ENCODE results near the gene EBP.
"Not testable (repeated sequence)": the region's sequence is repeated elsewhere in the genome, so short reads cannot be mapped to it uniquely, and the experiment has no call there.

The EBP gene

DNA sequence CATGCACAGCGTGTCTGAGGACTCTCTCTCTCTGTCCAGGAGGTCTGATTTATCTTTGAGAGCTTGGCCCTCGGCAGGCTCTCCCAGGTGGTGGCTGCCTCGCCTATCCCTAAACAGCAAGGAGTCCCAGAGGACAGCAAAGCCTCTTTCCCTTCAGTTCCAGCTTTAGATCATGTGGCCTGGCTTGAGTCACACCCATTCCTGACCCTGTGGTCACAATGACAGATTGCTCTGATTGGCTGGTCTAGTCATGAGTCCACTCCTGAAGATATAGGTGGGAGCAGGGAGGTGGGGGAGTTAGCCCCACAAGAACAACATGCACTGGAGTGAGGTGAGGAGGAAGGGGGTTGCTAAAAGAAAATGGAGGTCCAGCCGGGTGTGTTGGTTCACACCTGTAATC, 24.9 kb upstream of the EBP start:
- no peak for FAIRE-seq

GRCh38 chrX:48497871-48498270, 23.7 kb upstream of the EBP start:
- no peak for FAIRE-seq

DNA sequence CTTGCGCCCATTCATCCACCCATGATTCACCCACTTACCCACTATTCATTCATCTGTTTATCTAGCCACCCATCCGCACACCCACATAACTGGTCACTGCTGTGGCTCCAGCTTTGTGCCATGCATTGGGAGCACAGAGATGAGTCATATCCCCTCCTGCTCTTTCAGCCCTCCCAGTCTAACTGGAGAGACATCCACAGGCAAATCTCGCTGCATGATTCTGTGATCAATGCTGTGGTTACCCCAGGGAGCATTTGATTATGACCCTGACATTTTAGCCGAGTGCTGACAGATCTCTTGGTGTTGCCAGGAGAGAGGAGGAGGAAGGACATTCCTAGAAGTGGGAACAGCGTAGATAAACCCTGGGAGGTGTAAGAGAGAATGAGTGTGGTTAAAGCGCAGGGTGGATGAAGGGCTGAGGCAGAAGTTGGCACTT, 23.2 kb upstream of the EBP start:
- FAIRE-seq: no peak

DNA sequence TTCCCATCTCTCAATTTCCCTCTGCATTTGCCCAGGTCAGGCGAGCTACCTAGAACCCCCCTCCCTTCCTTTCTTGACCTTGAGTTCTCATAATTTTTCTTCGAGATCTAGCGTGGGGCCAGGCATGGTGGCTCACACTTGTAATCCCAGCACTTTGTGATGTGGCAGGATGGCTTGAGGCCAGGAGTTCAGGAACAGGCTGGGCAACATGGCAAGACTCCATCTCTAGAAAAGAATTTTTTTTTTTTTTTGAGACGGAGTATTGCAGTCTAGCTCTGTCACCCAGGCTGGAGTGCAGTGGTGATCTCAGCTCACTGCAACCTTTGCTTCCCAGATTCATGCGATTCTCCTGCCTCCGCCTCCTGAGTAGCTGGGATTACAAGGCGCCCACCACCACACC, 17.3 kb upstream of the EBP start:
- FAIRE-seq: no peak

DNA sequence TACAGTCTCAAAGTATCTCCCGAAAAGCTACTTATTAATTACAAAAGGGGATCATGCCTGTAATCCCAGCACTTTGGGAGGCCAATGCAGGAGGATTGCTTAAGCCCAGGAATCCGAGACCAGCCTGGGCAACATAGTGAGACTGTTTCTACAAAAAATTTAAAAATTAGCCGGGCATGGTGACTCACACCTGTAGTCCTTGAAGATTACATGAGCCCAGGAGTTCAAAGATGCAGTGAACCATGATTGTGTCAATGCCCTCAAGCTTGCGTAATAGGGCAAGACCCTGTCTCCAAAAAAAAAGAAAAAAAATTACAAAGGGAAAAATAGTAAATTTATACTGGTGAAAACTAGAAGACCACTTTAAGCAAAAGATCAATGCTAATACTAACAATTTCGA, 16.1 kb upstream of the EBP start:
- FAIRE-seq: no peak

DNA sequence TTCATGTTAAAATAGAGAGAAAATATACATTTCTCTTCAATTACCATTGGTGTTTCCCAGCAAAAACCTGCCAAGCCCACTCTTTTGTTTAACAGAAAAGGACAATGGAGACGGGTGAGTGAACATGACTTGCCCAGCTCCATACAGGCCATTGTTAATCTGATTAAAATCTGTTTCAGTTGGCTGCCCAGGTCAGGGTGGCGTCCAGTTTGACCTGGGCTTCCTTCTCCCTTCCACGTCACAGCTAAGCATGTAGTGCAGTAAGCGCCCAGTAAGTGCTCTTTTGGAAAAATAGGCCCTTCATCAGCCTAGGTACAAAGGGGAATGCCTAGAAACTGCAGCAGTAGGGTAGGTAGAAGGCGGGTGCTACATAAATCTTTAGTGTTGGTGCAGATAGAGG, 14.4 kb upstream of the EBP start:
- no peak for FAIRE-seq

DNA sequence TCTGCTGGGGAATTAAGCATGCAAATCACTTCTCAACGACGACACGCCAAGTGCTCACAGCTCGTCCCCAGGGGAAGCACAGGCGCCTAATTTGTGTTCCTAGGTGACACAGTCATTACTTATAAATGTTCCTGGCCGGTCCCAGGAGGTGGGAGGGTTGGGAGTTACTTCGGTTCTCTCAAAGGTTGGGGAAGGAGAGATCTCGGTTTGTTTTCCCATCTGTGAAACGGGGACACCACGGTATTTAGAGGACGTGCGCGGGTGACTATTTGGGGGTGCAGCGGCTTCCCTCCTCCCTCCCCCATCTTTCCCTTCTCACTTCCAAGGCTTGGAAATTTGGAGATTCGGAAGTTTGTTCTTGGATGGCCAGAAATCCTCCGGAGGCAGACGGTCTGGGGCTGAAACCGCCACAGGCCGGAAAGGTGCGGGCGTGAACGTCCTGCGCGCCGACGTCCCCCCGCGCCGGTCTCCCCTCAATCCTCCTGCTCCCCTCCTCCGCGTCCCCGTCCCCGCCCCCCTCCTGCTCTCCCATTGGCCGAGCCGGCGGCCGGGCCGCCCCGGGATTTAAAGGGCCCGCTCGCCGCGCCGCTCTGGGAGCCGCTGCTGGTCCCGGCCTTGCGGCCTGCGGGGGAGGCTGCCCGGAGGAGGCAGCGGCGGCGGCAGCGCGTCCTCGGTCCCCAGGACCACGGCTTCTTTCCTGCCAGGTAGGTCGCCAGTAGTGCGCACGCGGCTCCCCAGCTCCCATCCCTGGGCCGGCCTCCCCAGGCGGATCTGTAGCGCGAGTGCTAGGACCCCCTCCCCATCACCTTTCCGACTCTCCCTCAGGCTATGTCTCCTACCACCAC, 13.0 kb upstream of the EBP start, which contains the start of gene PORCN:
Gene PORCN (plus strand): TSS at position 593 of the 845 bp plus-strand sequence. CDS start 829 bp downstream, outside the sequence.
- no peak for FAIRE-seq

DNA sequence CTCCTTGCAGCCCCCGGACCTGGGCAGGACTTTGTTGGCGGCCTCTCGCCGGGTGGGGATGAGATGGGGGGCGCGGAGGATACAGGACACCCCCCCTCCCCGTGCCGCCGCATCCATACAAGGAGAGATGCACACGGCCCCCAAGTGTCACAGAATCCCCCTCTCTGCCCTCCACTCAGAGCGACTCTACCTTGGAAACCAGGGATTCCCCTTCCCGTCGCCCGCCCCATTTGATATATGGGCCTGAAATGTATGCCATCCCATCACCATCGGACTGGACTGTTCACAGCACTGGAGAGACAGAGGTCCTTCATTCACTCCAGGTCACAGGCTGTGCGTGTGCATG, 12.4 kb upstream of the EBP start:
- no peak for FAIRE-seq

- no peak for FAIRE-seq
Observed at GRCh38 chrX:48509619-48510018, 12.0 kb upstream of the EBP start.

- FAIRE-seq: no peak
Observed at GRCh38 chrX:48511560-48511959, 10.0 kb upstream of the EBP start.

DNA sequence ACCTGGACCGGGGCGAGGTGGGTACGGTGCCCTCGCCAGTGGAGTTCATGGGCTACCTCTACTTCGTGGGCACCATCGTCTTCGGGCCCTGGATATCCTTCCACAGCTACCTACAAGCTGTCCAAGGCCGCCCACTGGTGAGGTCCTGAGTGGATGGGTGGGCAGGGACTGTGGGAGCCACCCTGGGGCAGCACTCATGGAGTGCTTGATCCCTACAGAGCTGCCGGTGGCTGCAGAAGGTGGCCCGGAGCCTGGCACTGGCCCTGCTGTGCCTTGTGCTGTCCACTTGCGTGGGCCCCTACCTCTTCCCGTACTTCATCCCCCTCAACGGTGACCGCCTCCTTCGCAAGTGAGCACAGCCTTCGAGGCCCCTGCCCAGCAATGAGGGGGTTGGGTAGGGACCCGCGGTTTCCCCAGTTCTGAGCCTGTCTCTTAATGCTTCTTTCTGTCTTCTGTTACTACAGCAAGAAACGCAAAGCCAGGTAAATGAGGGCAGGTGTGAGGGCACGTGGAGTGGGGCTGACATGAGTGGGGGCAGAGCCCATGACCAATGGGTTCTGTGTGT, 9.2 kb upstream of the EBP start:
- no peak for FAIRE-seq

DNA sequence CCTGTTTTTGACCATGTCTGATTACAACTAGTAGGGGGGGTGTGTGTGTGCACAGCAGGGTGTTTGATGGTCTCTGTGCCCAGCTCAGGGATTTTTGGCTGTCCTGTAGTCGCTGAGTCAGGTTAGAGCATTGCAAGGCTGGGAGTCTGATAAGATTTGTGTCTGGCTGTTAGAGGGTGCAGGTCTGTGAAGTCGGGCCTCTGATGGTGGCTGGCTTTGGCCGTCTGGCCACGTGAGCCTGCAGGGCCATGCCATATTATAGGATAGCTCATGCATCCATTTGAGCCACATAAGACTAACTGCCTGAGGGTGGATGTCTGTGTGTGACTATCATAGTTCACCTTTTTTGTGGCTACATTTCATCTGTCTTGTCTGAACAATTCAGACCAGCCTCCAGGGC, 7.9 kb upstream of the EBP start:
- no peak for FAIRE-seq

GRCh38 chrX:48514126-48514806, 7.3 kb upstream of the EBP start:
- no peak for FAIRE-seq

DNA sequence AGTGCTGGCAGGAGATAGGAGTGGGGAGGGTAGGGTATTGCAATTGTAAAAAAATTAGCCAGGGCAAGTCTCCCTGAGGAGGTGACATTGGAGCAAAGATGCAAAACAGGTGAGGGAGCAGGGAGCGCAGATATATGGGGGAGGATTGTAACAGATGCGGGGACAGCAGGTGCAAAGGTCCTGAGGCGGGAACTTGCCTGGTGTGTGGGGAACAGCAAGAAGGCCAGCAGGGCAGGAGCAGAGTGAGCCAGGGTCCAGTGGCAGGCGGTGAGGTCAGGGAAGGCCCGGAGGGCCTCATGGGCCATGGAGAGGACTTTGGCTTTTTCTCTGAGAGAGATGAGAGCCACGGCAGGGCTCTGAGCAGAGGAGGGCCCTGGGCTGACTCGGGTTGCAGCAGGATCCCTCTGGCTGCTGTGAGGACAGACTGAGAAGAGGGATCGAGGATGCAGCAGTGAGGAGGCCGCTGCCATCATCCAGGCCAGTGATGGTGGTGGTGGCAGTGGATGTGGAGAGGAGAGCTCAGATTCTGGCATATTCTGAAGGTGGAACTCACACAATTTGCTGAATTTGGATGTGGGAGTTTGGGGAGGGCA, 6.6 kb upstream of the EBP start:
- no peak for FAIRE-seq

DNA sequence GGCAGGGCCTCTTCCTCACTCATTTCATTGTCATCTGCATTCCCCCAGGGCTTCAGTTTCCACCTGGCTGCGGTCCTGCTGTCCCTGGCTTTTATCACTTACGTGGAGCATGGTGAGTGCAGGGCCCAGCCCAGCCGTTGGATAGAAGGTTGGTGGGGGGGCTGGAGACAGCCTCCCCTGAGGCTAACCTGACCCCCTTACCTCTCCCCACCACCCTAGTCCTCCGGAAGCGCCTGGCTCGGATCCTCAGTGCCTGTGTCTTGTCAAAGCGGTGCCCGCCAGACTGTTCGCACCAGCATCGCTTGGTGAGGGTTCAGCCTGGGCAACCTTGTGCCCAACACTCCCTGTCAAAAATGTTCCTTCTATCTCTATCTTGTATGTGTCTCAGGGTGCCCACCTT, 5.8 kb upstream of the EBP start:
- no peak for FAIRE-seq

GRCh38 chrX:48516285-48516684, 5.3 kb upstream of the EBP start:
- no peak for FAIRE-seq

- FAIRE-seq: no peak
Observed at GRCh38 chrX:48516987-48517386, 4.6 kb upstream of the EBP start.

GRCh38 chrX:48519481-48519880, 2.1 kb upstream of the EBP start:
- not testable (repeated sequence) for FAIRE-seq

DNA sequence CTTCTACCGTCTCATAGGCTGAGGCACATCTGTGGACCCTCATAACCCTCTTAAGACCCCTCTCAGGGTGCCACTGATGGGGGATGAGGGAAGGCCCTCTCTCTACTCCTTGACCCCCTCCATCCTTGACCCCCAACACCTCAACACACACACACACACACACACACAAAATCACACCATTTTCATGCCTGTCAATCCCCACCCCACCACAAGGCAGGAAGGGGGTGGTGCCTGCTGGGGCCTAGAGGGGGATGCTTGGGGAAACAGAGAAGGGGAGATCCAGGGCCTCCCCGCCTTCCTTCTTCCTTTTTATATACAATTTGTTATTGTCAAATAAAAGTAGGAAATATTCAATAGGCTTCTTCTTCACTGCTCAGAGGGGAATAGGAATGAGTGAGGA, 1.2 kb upstream of the EBP start:
- FAIRE-seq: no peak

GRCh38 chrX:48520976-48521352, 644 bp upstream of the EBP start:
- no peak for FAIRE-seq

- FAIRE-seq: no peak
Observed at GRCh38 chrX:48522291-48522690, 683 bp downstream of the EBP start.

- FAIRE-seq: no peak
Observed at GRCh38 chrX:48523682-48524081, 2.1 kb downstream of the EBP start.

GRCh38 chrX:48525853-48526252, 4.2 kb downstream of the EBP start:
- not testable (repeated sequence) for FAIRE-seq

GRCh38 chrX:48530736-48531135, 9.1 kb downstream of the EBP start:
- no peak for FAIRE-seq
